OCI-LY7 (cell line): ENCODE results near the gene LRRC26.

Source experiments
- EZH2phosphoT487 ChIP-seq: fragments of 200-600 bp; sonication (generic); IDR thresholded peaks from 2 replicates; pipeline ENCODE4 v1.6.1; 2018; ENCODE audit warnings: low read depth, borderline replicate concordance, mild to moderate bottlenecking, mixed run types, antibody characterized with exemption, low read length, moderate library complexity, mixed read lengths
- TF ChIP-seq, protein P1 (sequence below): fragments of 200-600 bp; sonication (generic); conservative IDR thresholded peaks from 2 replicates; pipeline ENCODE4 v1.5.1; 2014; ENCODE audit warnings: mild to moderate bottlenecking, antibody characterized with exemption, low read length, moderate library complexity, mixed read lengths

DNA sequence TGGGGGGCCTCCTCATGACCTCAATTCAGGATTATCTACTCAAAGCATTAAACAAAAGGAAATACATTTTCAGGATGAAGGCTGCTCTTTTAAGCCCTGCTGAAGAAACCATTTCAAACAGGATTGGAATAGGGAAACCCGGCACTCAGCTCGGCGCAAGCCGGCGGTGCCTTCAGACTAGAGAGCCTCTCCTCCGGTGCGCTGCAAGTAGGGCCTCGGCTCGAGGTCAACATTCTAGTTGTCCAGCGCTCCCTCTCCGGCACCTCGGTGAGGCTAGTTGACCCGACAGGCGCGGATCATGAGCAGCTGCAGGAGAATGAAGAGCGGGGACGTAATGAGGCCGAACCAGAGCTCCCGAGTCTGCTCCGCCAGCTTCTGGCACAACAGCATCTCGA is 34.9 kb upstream of the LRRC26 start:
- TF ChIP-seq, protein P1, sequence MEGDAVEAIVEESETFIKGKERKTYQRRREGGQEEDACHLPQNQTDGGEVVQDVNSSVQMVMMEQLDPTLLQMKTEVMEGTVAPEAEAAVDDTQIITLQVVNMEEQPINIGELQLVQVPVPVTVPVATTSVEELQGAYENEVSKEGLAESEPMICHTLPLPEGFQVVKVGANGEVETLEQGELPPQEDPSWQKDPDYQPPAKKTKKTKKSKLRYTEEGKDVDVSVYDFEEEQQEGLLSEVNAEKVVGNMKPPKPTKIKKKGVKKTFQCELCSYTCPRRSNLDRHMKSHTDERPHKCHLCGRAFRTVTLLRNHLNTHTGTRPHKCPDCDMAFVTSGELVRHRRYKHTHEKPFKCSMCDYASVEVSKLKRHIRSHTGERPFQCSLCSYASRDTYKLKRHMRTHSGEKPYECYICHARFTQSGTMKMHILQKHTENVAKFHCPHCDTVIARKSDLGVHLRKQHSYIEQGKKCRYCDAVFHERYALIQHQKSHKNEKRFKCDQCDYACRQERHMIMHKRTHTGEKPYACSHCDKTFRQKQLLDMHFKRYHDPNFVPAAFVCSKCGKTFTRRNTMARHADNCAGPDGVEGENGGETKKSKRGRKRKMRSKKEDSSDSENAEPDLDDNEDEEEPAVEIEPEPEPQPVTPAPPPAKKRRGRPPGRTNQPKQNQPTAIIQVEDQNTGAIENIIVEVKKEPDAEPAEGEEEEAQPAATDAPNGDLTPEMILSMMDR = no peak
- no peak for TF ChIP-seq EZH2phosphoT487
